Fibroblast of gingiva (primary cell): ENCODE results near the gene TESMIN.

Source experiments
- DNase-seq: peaks from one replicate; pipeline ENCODE4 v3.0.0-alpha.2; 2011; ENCODE audit warnings: low read depth

Gene TESMIN

GRCh38 chr11:68659158-68659921 lies 92.0 kb downstream of the TESMIN start:
- peak; percentile 98 for DNase-seq

- DNase-seq: peak; percentile 70
These were observed 92.7 kb downstream of the TESMIN start for GRCh38 chr11:68658661-68659060.

- no peak for DNase-seq
These were observed 93.2 kb downstream of the TESMIN start for GRCh38 chr11:68658097-68658496.
